SW480 (cell line): ENCODE measurements around the gene KCNK4.
A peak's percentile ranks its signal among the peaks of the same experiment; 100 is the strongest.

Experiments used
- DNase-seq: peaks from one replicate; pipeline ENCODE4 v3.0.0-alpha.2; 2016; ENCODE audit warnings: low spot score

Gene KCNK4

GRCh38 chr11:64324692-64325469 is 33.8 kb downstream of the KCNK4 start:
- no peak for DNase-seq

DNA sequence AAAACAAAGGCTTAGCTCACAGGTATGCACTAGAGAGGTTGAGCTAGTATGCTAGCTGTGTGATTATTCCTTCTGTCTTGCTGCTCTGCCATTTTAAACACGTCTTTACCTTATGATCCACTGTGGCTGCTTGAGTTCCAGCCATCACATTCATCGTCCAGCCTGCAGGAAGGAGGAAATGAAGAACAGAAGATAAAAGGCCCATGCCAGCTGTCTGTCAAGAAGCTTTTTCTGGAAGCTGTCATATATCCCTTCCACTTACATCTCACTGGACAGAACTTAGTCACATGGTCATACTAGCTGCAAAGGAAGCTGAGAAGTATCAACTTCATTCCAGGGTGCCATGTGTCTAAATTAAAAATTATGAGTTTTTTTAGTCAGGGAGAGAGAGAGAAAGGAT is 36.3 kb downstream of the KCNK4 start:
- no peak for DNase-seq

DNA sequence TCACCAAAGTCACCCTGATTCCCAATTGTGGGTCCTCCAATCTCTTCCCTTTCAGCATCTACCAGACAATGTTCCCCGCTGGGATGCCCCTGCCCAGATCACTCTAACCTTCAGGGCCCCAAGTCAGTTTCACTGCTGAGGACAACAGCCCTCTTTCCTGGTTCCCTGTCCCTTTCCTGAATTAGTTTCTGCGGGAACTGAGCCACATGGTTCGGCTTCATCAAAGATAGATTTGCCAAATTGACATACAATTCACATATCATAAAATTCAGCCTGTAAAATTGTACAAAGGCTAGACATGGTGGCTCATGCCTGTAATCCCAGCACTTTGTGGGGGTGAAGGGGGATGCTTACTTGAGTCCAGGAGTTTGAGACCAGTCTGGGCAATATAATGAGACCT is 36.9 kb downstream of the KCNK4 start:
- no peak for DNase-seq

GRCh38 chr11:64330888-64331287 is 39.8 kb downstream of the KCNK4 start:
- DNase-seq, result no peak

- DNase-seq, result peak; percentile 83
Measured at GRCh38 chr11:64331569-64332371, 40.7 kb downstream of the KCNK4 start.

GRCh38 chr11:64333556-64333955 is 42.5 kb downstream of the KCNK4 start:
- no peak for DNase-seq

- peak; percentile 99 for DNase-seq
Measured at GRCh38 chr11:64334764-64335735, 43.9 kb downstream of the KCNK4 start.

GRCh38 chr11:64337538-64338249 is 46.6 kb downstream of the KCNK4 start:
- DNase-seq, result no peak

- DNase-seq, result no peak
Measured at GRCh38 chr11:64338716-64339115, 47.6 kb downstream of the KCNK4 start.

DNA sequence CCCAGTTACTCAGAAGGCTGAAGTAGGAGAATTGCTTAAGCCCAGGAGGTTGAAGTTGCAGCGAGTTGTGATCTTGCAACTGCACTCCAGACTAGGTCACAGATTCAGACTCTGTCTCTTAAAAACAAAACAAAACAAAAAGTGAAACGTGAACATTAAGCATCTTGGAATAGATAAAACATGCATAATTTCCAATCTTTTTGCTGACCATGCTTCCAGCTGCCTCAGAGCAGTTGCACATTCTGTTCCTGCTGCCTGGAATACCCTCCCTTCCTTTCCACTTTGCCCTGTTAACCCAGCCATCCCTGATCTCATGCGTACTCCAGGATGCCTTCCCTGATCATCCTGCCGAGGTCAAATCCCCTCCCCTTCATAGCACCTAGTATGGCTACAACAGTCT is 48.2 kb downstream of the KCNK4 start:
- DNase-seq, result no peak

- no peak for DNase-seq
Measured at GRCh38 chr11:64339754-64340408, 48.8 kb downstream of the KCNK4 start, which contains the start of gene CCDC88B. Gene CCDC88B (plus strand): TSS chr11:64340204. CDS start chr11:64340267, 63 bp downstream.

GRCh38 chr11:64340671-64341335 is 49.7 kb downstream of the KCNK4 start:
- no peak for DNase-seq

GRCh38 chr11:64341429-64341828 is 50.3 kb downstream of the KCNK4 start:
- no peak for DNase-seq

DNA sequence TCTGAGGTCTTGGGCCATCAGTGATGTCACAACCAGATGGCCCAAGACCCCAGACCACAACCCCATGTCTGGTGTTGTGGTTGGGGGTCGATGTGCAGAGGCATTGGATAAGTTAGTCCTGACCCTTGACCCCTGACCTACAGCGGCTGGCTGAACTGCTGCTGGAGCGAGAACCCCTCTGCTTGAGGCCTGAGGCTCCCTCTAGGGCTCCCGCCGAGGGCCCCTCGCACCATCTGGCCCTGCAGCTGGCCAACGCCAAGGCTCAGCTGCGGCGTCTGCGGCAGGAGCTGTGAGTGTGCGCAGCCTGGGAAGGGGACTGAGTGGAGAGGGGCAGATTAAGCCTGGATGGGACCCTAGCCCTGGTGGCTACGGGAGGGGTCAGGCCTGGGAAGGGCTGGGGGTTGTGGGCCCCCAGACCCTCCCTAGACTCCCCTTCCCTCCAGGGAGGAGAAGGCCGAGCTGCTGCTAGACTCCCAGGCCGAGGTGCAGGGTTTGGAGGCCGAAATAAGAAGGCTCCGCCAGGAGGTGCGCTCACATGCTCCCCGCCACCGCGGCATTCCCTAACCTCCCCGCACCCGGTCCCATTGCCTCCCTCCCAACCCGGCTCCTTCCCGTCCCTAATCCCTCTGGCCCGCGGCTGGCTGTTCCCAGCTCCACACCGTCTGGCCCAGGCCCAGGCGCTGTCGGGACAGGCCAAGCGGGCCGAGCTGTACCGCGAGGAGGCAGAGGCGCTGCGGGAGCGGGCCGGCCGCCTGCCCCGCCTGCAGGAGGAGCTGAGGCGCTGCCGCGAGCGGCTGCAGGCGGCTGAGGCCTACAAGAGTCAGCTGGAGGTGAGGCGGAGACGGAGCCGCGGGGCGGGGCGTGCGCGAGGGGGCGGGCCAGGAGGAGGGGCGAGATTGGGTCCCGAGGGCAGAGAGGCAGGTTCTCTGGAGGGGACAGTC is 51.0 kb downstream of the KCNK4 start:
- peak; percentile 84 for DNase-seq

GRCh38 chr11:64342869-64343745 is 52.0 kb downstream of the KCNK4 start:
- no peak for DNase-seq

GRCh38 chr11:64343767-64344559 is 52.9 kb downstream of the KCNK4 start:
- DNase-seq, result no peak

- no peak for DNase-seq
Measured at GRCh38 chr11:64344787-64345186, 53.7 kb downstream of the KCNK4 start.
